ENCODE measurements around the gene NTPCR.
"Not testable (repeated sequence)": the region's sequence is repeated elsewhere in the genome, so short reads cannot be mapped to it uniquely, and the experiment has no call there.

The NTPCR gene

GRCh38 chr1:232984577-232985425 is 34.4 kb downstream of the NTPCR start:
- no peak for DNase-seq (ENCODE audit: low spot score)

GRCh38 chr1:232985882-232986526 is 35.6 kb downstream of the NTPCR start:
- DNase-seq (ENCODE audit: low spot score), result no peak

GRCh38 chr1:232986527-232986922 is 36.1 kb downstream of the NTPCR start:
- no peak for DNase-seq (ENCODE audit: low spot score)

GRCh38 chr1:232987046-232987773 is 36.8 kb downstream of the NTPCR start:
- DNase-seq (ENCODE audit: low spot score), result no peak

- no peak for DNase-seq (ENCODE audit: low spot score)
These were observed 37.3 kb downstream of the NTPCR start for GRCh38 chr1:232987774-232988140.

GRCh38 chr1:232988572-232989040 is 38.2 kb downstream of the NTPCR start:
- no peak for DNase-seq (ENCODE audit: low spot score)

GRCh38 chr1:232990176-232991128 is 40.0 kb downstream of the NTPCR start:
- DNase-seq (ENCODE audit: low spot score), result no peak

- DNase-seq (ENCODE audit: low spot score), result no peak
These were observed 40.8 kb downstream of the NTPCR start for GRCh38 chr1:232991238-232991637.

- no peak for DNase-seq (ENCODE audit: low spot score)
These were observed 41.8 kb downstream of the NTPCR start for GRCh38 chr1:232992227-232992626.

GRCh38 chr1:232993555-232993954 is 43.1 kb downstream of the NTPCR start:
- no peak for DNase-seq (ENCODE audit: low spot score)

- DNase-seq (ENCODE audit: low spot score), result no peak
These were observed 44.8 kb downstream of the NTPCR start for GRCh38 chr1:232995189-232995588.

GRCh38 chr1:232996143-232996542 is 45.7 kb downstream of the NTPCR start:
- no peak for DNase-seq (ENCODE audit: low spot score)

GRCh38 chr1:232998138-232998537 is 47.7 kb downstream of the NTPCR start:
- no peak for DNase-seq (ENCODE audit: low spot score)

GRCh38 chr1:232998646-232999045 is 48.2 kb downstream of the NTPCR start:
- DNase-seq (ENCODE audit: low spot score), result no peak

- DNase-seq (ENCODE audit: low spot score), result no peak
These were observed 49.7 kb downstream of the NTPCR start for GRCh38 chr1:232999956-233000625.

GRCh38 chr1:233003638-233004037 is 53.2 kb downstream of the NTPCR start:
- not testable (repeated sequence) for DNase-seq (ENCODE audit: low spot score)

GRCh38 chr1:233004451-233004850 is 54.0 kb downstream of the NTPCR start:
- DNase-seq (ENCODE audit: low spot score), result no peak

GRCh38 chr1:233005156-233005555 is 54.7 kb downstream of the NTPCR start:
- no peak for DNase-seq (ENCODE audit: low spot score)

GRCh38 chr1:233005703-233006102 is 55.3 kb downstream of the NTPCR start:
- DNase-seq (ENCODE audit: low spot score), result no peak

GRCh38 chr1:233006108-233006507 is 55.7 kb downstream of the NTPCR start:
- no peak for DNase-seq (ENCODE audit: low spot score)

- no peak for DNase-seq (ENCODE audit: low spot score)
These were observed 56.1 kb downstream of the NTPCR start for GRCh38 chr1:233006541-233006973.
